Activated CD8-positive, alpha-beta T cell treated with anti-CD3 and anti-CD28 coated beads for 36 hours (primary cell): ENCODE data around the gene HDGFL2. TPM values are rescaled to one million over a fixed set of nuclear protein-coding genes. Genes with fewer than 3 reads are reported as not detected.

Experiments used
- ATAC-seq: fragments of 200-7000 bp; cut with Tn5 transposase; one replicate; pipeline ENCODE4 v1.10.0; 2021; ENCODE audit warnings: mild to moderate bottlenecking, moderate library complexity
- CTCF ChIA-PET: fragments of 350-600 bp; sonication (Branson Sonifier 250); formaldehyde crosslinking; loops from one replicate; lab custom pipeline; 2021; ENCODE audit warnings: antibody characterized with exemption; lab: Charles Lee
- POLR2A ChIA-PET: fragments of 350-600 bp; sonication (Branson Sonifier 250); formaldehyde crosslinking; loops from one replicate; lab custom pipeline; 2021; ENCODE audit warnings: antibody characterized with exemption; lab: Charles Lee
- DNase-seq: peaks from one replicate; pipeline ENCODE4 v3.0.0-alpha.2; 2020
- H3K27ac Mint-ChIP-seq: one replicate; pipeline ENCODE4 v1.8.0; 2021; ENCODE audit warnings: mild to moderate bottlenecking, mixed read lengths
- H3K27me3 Mint-ChIP-seq: one replicate; pipeline ENCODE4 v1.8.0; 2021; ENCODE audit warnings: mixed read lengths
- H3K36me3 Mint-ChIP-seq: one replicate; pipeline ENCODE4 v1.8.0; 2021; ENCODE audit warnings: low read depth, mixed read lengths
- H3K4me1 Mint-ChIP-seq: one replicate; pipeline ENCODE4 v1.8.0; 2021; ENCODE audit warnings: low read depth, mixed read lengths
- H3K4me3 Mint-ChIP-seq: one replicate; pipeline ENCODE4 v1.8.0; 2021; ENCODE audit warnings: mild to moderate bottlenecking, moderate library complexity, mixed read lengths
- H3K9me3 Mint-ChIP-seq: one replicate; pipeline ENCODE4 v1.8.0; 2021; ENCODE audit warnings: mixed read lengths
- CTCF ChIP-seq: fragments of 200-600 bp; IDR thresholded peaks from one replicate; pipeline ENCODE4 v1.8.0; 2022; ENCODE audit warnings: antibody characterized with exemption, mild to moderate bottlenecking
- intact Hi-C: fragments of 100-400 bp; cut with micrococcal nuclease; formaldehyde crosslinking; loops from one replicate; pipeline ENCODE4 v1.10.0; 2022
- total RNA-seq, 2 experiments: library from RNA; stranded (reverse); gene quantifications; one replicate each; pipeline ENCODE4 v1.2.3, GENCODE V29; 2021

Gene HDGFL2
- total RNA-seq, 2 experiments from 2014 or later = 37.5 to 44.0 TPM

DNA sequence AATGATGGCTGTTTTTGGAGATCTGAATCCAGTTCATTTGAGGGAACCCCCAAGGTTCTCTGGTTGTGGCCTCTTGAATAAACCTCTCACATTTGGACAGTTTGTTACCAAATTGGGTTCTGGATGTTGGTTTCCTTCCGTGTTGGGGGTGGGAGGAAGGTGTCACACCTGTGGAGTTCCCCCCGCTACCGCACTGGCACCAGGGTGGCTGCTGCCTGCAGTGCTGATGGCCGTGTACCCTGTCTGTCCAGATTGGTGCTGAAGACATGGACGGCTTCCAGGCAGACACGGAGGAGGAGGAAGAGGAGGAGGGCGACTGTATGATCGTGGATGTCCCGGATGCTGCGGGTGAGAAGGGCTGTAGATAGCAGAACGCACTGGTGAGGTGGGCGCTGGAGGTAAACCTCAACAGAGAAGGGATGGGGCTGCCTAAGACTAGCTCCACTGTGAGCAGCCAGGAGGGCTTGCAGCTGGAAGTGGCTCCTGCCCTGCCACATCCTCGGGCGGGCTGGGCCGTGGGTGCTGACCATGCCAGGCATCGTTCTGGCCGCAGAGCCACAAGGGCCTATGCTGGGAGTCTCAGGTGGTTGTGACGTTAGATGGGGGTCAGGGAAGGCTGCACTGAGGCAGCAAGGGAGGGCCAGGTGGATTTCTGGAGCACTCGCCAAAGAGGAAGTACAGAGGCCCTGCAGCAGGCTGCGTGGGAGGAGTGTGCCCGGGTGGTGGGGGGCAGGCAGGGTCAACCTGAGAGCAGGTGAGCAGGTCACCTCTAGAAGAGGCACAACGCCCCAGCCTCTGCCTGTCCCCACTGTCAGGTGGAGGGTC lies 29.9 kb upstream of the HDGFL2 start:
- Mint-ChIP-seq H3K27me3 (no peaks in the 10 kb centered on the region), H3K27ac (no peak overlapping the region), H3K36me3 (peaks cover 21% of the 10 kb centered on the region), H3K4me1 (peaks cover 3% of the 10 kb centered on the region), H3K9me3 (no peaks in the 10 kb centered on the region), H3K4me3 (no peak overlapping the region)
- ChIA-PET CTCF (no interaction called here), POLR2A (interaction anchor here (0.7 kb wide), 1 partner anchor 24 kb away, joined by 3 read pairs; no protein-coding TSS in a partner anchor)
- no peak for DNase-seq
- no peak for ATAC-seq
- no peak for TF ChIP-seq CTCF
- intact Hi-C loops = no loop called here

DNA sequence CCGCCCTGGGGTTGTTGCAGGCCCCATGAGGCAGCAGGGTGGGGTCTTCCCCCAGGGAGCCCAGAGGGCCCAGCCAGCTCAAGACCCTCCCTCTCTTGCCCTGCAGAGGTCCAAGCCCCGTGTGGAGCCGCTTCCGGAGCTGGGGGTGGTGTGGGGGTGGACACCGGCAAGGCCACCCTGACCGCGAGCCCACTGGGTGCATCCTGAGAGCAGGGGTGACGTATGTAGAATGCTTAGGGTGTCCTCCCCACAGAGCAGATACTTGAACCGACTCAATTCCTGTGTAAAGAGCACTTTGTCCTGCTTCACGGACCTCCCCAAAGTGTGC lies 29.3 kb upstream of the HDGFL2 start:
- ATAC-seq (no peak), DNase-seq (no peak)
- H3K36me3 Mint-ChIP-seq = peaks cover 21% of the 10 kb centered on the region
- H3K9me3 Mint-ChIP-seq = no peaks in the 10 kb centered on the region
- H3K27ac Mint-ChIP-seq = no peak overlapping the region
- H3K4me3 Mint-ChIP-seq = no peak overlapping the region
- no peaks in the 10 kb centered on the region for H3K27me3 Mint-ChIP-seq
- no peak for TF ChIP-seq CTCF
- POLR2A ChIA-PET = interaction anchor here (1.8 kb wide), 1 partner anchor 10 kb away, joined by 8 read pairs; no protein-coding TSS in a partner anchor
- CTCF ChIA-PET = no interaction called here
- H3K4me1 Mint-ChIP-seq = peaks cover 3% of the 10 kb centered on the region
- intact Hi-C loops = no loop called here

- no peak for ATAC-seq
- H3K4me3 Mint-ChIP-seq = no peak overlapping the region
- no peak for DNase-seq
- no peaks in the 10 kb centered on the region for H3K9me3 Mint-ChIP-seq
- no peak overlapping the region for H3K27ac Mint-ChIP-seq
- no peak for TF ChIP-seq CTCF
- peaks cover 17% of the 10 kb centered on the region for H3K36me3 Mint-ChIP-seq
- ChIA-PET POLR2A (interaction anchor here (0.9 to 1.8 kb wide), 4 partner anchors 8 to 13 kb away, joined by 3 to 8 read pairs (median 4); no protein-coding TSS in a partner anchor), CTCF (no interaction called here)
- no peaks in the 10 kb centered on the region for H3K27me3 Mint-ChIP-seq
- peaks cover 3% of the 10 kb centered on the region for H3K4me1 Mint-ChIP-seq
- intact Hi-C loops = no loop called here
Measured at GRCh38 chr19:4443188-4443587, 28.9 kb upstream of the HDGFL2 start.

- ChIA-PET POLR2A (interaction anchor here (0.9 to 1.8 kb wide), 5 partner anchors 8 to 42 kb away, joined by 3 to 8 read pairs (median 4); partner anchors contain the start of gene CHAF1A), CTCF (no interaction called here)
- Mint-ChIP-seq H3K4me1 (peaks cover 3% of the 10 kb centered on the region), H3K27me3 (no peaks in the 10 kb centered on the region), H3K36me3 (peaks cover 18% of the 10 kb centered on the region), H3K9me3 (no peaks in the 10 kb centered on the region), H3K27ac (no peak overlapping the region), H3K4me3 (no peak overlapping the region)
- DNase-seq (no peak), ATAC-seq (no peak)
- intact Hi-C loops = no loop called here
- no peak for TF ChIP-seq CTCF
Measured at GRCh38 chr19:4443966-4444764, 27.9 kb upstream of the HDGFL2 start.
